GM12801 (cell line): ENCODE measurements around the gene SLC17A7.

ENCODE experiments used
- CTCF ChIP-seq: IDR thresholded peaks from one replicate; pipeline ENCODE4 v1.5.1; 2011; ENCODE audit warnings: control low read depth; ENCODE audit not compliant: insufficient read length; ENCODE audit errors: extremely low read depth

The SLC17A7 gene

DNA sequence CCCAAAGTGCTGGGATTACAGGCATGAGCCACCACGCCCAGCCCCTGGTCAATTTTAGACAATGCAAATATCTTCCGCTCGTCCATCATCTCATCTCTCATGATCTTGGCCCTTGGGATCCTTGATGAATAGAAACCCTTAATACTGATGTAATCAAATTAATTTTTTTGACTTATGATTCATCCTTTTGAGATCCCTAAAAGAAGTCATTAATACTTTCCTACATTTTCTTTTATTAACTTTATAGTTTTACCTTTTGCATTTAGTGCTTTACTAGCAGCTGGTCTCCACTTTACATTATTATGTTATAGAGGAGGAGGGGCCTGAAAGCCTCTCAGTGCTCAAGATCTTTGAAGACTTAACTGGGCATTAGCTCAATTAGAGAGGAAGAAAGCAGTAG is 60.9 kb downstream of the SLC17A7 start:
- TF ChIP-seq CTCF, result no peak
